Activated naive CD4-positive, alpha-beta T cell treated with anti-CD3 and anti-CD28 coated beads, Interleukin-2, amount 50 U/mL, for 16 hours (primary cell): ENCODE data around the gene GGA2.
"Not testable (repeated sequence)": the region's sequence is repeated elsewhere in the genome, so short reads cannot be mapped to it uniquely, and the experiment has no call there.

Experiments used
- DNase-seq: peaks from one replicate; pipeline ENCODE4 v3.0.0-alpha.2; 2020

GGA2 gene

GRCh38 chr16:23502466-23502865 is 7.8 kb downstream of the GGA2 start:
- DNase-seq = no peak

- no peak for DNase-seq
Measured at GRCh38 chr16:23501291-23501690, 9.0 kb downstream of the GGA2 start.

GRCh38 chr16:23500862-23501225 is 9.4 kb downstream of the GGA2 start:
- no peak for DNase-seq

GRCh38 chr16:23500212-23500861 is 10.0 kb downstream of the GGA2 start:
- no peak for DNase-seq

- DNase-seq = no peak
Measured at GRCh38 chr16:23499801-23500200, 10.5 kb downstream of the GGA2 start.

GRCh38 chr16:23498863-23499262 is 11.4 kb downstream of the GGA2 start:
- DNase-seq = no peak

GRCh38 chr16:23497543-23497868 is 12.8 kb downstream of the GGA2 start:
- no peak for DNase-seq

GRCh38 chr16:23496821-23497542 is 13.3 kb downstream of the GGA2 start:
- no peak for DNase-seq

GRCh38 chr16:23495671-23496070 is 14.6 kb downstream of the GGA2 start:
- no peak for DNase-seq

GRCh38 chr16:23494188-23494587 is 16.1 kb downstream of the GGA2 start:
- no peak for DNase-seq

- no peak for DNase-seq
Measured at GRCh38 chr16:23491490-23492391, 18.6 kb downstream of the GGA2 start.

GRCh38 chr16:23486480-23486879 is 23.8 kb downstream of the GGA2 start:
- no peak for DNase-seq

- no peak for DNase-seq
Measured at GRCh38 chr16:23485841-23486240, 24.5 kb downstream of the GGA2 start.

- no peak for DNase-seq
Measured at GRCh38 chr16:23485257-23485614, 25.1 kb downstream of the GGA2 start.

GRCh38 chr16:23484510-23485256 is 25.6 kb downstream of the GGA2 start:
- DNase-seq = no peak

GRCh38 chr16:23483492-23483891 is 26.8 kb downstream of the GGA2 start:
- not testable (repeated sequence) for DNase-seq

GRCh38 chr16:23482778-23483177 is 27.5 kb downstream of the GGA2 start:
- no peak for DNase-seq

GRCh38 chr16:23480257-23480656 is 30.0 kb downstream of the GGA2 start:
- no peak for DNase-seq

GRCh38 chr16:23479138-23479537 is 31.2 kb downstream of the GGA2 start:
- DNase-seq = no peak

GRCh38 chr16:23478566-23478965 is 31.7 kb downstream of the GGA2 start:
- DNase-seq = no peak

- no peak for DNase-seq
Measured at GRCh38 chr16:23476289-23476688, 34.0 kb downstream of the GGA2 start.

- no peak for DNase-seq
Measured at GRCh38 chr16:23469814-23470213, 40.5 kb downstream of the GGA2 start.

- DNase-seq = no peak
Measured at GRCh38 chr16:23466162-23466885, 44.0 kb downstream of the GGA2 start.
